ENCODE results near the gene NT5DC4.

NT5DC4 gene

DNA sequence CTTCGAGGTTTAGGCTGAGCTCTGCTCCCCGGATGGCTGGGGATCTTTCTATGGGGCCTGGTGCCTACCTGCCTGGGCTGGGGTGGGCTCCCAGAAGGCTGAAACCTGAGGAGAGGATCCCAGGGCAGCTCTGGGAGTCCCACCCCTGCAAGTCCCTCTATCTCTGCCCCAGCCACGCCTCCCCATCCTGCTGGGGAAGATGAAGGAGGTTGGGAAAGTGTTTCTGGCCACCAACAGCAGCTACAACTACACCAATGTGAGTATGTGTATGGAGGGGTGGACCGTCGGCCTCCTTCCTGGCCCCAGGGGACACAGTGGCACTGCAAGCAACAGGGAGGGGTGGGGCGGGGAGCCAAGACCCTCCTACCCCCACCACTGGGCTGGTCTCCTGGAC lies 2.7 kb downstream of the NT5DC4 start:
- no peak for DNase-seq (ENCODE audit: low spot score)

DNA sequence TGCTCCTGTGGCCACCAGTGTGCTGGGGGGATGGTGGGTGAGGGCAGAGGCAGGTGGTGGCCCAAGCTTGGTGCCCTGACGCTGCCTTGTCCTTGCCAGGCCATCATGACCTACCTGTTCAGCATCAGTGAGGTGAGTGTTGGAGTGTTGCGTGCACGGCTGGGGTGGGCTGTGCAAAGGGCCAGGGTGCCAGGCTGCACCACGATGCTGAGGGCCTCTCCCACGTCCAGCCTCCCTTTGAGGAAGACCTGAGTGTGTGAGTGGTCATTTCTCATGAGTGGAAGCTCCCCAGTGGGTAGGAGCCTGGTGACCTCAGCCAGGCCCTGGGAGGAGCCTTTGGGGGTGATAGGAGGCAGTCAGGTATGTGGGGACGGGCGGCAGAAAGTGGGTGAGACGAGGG lies 3.2 kb downstream of the NT5DC4 start:
- DNase-seq (ENCODE audit: low spot score): no peak

DNA sequence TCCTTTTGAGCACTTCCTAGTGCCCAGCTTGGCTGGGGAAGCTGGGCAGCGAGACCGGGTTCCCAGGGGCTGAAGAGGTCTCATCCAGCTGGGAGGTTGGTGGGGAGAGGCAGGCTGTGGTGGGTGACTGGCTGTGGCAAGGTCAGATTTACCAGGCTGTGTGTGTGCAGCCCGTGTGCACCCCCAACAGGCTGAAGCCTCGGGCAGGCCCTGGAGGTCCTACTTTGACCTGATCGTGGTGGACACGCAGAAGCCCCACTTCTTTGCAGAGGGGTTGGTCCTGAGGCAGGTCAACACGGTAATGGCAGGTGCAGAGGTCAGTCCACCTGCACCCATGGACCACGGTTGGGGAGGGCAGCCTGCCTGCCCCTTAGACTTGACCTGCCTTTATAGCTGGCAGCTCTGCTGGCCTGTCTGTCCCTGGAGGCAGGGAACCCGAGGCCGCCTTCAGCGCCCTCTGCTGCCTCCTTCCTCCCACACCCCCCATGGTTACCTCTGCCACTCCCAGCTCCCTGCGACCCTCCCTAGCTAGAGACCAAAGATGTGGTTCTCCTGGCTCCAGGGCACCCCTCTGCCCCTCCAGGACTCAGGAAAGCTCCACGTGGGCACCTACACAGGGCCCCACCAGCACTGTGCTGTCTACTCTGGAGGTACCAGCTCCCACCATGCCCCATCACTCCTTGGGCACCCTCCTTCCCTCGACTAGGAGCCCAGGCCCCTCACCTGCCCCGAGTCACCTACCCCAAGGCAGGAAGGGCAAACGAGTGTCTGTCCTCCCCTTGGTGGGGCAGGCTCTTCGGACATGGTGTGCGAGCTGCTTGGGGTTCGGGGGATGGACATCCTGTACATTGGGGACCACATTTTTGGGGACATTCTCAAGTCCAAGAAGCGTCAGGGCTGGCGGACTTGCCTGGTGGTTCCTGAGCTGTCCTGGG lies 4.0 kb downstream of the NT5DC4 start:
- no peak for DNase-seq (ENCODE audit: low spot score)

DNA sequence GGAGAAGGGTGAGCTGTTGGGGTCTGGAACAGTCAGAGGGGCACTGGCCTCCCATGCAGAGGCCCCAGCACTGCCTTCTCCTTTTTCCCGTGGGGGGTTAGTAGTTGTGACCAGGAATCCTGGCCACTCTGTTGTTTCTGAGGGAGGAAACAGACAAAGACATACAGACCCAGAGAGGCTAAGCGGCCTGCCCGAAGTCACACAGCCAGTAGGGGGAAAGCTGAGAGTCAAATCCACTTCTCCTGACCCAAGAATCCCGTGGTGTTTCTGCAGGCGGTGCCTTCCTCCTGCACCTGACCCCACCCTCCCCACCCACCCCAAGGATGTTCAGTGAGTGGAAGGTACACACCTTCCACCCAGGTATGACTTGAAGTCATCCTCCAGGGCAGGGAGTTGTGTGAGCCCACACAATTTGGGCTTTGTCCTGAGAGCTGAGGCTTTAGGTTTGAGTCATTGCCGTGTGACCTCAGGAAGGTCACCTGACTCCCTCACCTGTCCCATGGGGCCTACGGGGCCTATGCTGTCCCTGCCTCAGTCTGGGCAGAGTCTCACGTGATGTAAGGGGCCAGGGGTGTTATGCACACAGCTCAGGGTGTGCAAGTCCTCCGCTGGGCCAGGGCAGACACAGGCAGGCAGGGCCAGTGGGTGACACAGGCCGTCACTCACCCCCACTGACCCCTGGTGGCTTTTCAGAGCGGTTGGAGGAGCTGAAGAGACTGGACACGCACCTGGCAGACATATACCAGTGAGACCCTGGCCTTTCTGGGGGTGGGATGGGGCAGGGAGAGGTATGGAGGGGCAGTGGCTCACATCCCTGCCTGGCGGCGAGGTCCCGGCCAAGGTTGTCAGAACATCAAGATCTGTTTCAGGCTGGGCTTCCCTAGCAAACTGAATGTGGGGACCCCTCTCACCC lies 5.0 kb downstream of the NT5DC4 start:
- DNase-seq (ENCODE audit: low spot score): no peak

DNA sequence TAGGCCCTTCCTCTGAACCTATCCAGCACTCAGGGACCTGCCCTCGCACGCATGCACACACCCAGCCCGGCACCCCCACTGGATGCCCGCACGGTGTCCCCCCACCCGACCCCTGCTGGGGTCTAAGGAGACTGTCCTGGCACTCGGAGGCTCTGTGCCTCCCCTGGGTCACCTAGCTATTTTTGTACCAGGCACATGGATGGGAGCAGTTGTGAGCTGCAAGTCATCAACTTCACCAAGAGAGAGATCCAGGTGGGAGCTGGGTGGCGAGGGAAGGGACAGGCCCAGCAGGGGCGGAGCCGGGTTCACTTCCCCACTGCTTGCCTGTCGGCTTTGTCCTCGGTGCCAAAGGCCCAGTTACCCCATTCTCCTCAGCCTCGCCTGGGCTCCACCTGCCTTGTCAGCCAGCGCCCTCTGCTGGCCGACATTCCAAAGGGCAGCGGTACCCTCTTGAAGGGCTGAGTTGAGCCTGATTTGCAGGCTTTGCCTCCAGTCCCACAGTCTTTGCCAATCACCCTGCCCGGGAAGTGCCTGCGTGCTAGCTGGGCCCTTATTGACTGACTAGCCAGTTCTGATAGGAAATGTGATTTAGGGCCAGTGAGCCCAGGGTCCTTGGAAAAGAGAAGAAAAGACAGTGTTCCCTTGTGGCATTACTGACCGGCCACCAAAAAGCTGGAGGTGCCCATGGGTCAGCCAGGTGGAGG lies 5.8 kb downstream of the NT5DC4 start:
- DNase-seq (ENCODE audit: low spot score): peak; percentile 85

DNA sequence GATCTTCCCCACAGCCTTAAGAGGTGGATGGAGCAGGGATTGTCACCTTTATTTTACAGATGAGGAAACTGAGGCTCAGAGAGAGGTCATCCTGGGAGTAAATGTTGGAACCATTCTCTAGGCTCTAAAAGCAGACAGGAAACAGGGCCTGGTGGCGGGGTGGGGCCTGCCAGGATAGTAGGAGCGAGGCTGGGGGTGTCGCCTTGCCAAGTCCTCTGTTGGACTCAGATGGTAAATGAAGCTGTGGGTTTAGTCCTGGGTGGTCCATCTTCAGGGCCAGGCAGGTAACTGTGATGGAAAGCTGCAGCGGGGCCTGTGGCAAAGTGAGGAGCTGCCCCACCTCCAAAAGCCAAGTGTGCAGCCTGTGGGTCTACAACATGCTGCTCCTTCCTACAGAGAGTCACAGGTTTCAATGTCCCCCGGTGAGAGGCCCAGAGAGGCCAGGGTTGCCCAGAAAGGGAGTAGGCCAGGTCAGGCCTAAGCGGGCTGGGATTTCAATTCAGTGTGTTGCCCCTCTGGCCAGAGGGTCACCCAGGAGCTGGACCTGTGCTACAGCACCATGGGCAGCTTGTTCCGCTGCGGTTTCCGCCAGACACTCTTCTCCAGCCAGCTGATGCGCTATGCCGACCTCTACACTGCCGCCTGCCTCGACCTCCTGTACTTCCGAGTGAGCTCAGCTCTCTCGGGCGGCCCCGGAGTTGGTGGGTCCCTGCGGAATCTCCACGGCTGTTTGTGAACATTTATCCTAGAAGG lies 6.6 kb downstream of the NT5DC4 start:
- DNase-seq (ENCODE audit: low spot score): no peak

DNA sequence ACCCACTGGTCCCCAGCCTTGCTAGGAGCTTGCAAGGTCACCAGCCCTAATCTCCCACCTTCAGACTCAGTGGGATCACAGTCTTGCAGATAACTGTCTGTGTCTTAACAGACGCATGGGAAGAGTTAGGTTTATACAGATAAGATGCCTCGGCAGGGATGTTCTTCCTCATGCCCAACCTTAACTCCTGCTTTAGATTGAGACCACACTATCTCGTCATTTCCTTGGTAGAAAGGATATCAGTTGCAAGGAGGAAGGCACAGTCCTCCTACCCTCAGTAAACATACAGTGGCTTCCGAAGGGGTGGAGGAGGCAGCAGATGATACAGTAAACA lies 7.2 kb downstream of the NT5DC4 start:
- DNase-seq (ENCODE audit: low spot score): no peak

DNA sequence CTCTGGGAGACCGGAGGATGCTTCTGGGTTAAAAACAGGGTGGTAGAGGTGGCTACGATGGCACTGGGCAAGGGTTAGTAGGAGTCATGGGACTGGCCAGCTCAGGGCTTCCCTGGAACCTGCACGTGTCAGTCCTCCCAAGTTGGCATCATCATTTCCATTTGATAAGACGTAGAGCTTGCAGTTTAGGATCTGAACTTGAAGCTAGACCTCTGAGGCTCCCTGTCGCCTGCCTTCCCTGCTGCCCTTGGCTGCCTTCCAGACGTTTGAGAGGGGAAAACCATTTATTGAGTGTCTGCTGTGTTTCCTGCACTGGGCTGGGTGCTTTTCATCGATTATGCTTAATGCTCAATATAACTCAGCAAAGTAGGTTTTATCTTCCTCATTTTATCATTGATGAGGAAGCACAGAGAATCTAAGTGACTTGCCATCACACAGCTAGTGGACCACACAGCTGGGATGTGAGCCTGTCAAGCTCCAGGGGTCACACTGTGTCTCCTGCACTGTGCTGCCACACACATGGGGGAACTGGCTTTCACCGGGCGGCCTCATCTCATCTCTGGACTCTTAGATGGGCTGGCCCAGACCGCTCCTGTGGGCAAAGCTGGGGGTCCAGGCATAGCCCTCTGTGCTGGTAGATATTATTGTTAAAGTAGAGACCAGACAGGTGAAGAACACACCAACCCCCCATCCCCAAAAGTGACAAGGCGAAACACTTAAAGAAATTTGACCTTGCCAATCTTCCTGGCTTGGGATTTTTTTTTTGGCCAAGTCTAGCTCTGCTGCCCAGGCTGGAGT lies 7.8 kb downstream of the NT5DC4 start:
- no peak for DNase-seq (ENCODE audit: low spot score)

DNA sequence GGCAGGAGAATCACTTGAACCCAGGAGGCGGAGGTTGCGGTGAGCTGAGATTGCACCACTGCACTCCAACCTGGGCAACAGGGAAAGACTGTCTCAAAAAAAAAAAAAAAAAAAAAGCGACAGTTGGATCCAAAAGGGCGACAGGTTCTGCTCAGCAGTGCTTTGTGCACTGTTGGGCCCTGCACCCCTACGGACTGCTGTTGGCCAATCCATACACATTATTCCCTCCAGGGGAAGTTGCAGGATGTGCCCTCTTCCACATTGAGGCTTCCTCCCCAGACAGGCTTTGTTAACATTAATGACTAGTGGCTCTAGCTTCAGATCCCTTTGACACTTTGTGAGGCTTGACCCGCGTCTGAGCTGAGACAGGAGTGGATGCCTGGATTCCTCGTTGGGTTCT lies 9.4 kb downstream of the NT5DC4 start:
- DNase-seq (ENCODE audit: low spot score): no peak

DNA sequence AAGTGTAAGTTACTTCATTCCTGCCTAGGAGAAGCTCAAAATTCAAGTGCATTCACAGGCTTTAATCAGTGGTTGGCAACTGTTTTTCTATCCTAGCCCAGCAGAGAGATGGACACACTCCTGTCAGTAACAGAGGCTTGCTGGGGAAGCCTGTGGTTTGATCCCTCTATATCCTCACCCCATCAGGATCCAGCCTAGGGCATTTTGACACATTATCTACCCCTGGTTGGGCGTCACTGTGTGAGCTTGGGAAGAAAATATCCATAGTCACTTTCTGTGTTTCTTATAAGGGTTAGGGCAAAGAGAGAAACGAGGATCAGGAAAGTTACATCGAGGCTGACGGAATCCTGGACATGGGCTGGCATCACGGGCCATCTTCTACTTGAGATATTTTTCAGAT lies 10.0 kb downstream of the NT5DC4 start:
- DNase-seq (ENCODE audit: low spot score): no peak

DNA sequence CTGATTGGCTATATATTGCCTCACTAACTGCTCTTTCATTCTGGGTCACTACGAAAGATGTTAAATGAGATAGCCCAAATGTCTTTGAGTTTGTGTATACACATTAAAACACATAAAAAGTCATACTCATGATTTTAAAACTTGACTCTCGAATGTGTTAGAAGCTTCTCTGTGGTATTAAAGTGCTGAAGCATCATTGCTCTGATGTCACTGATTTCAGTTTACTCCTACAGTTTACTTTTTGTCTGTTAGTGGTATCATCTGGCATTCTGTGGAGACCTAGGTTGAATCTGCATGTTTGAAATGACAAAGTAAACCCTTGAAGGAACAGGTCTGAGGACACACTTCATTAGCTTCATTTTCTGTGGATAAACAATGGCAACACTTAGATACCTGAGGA lies 10.7 kb downstream of the NT5DC4 start:
- DNase-seq (ENCODE audit: low spot score): no peak

DNA sequence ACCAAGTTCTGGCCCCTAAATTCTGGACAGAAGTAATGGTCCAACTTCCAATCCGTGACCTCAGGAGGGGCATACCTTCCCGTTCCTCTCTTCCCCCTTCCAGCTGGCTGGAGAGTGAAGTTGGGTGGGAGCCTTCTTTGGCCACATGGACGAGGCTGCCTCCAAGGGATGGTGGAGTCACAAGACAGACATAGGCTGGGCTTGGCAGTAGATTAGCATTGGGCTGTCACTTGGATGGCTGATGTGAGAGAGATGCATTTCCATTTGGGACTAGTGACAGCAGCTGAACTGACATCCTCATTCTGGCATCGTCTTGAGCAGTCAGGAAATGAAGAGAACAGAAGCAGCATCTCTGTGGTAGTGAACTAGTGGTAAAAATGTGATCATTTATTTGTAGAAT lies 12.6 kb downstream of the NT5DC4 start:
- DNase-seq (ENCODE audit: low spot score): no peak

DNA sequence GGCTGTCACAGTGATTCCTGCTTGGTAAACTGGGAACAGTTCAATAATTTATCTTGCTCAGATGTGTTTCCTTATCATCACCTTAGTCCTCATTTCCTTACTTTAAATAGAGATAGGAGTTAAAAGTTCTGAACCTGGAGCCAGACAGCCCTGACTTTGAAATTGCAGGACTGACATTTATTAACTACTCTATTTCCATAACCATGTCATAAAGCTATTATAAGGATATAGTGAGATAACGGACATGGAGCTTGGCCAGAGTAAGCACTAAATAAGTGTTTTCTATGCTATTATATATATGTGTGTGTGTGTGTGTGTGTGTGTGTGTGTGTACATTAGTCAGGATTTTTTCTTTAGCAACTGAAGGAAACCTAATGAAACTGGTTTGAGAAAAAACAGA lies 13.1 kb downstream of the NT5DC4 start:
- DNase-seq (ENCODE audit: low spot score): no peak

DNA sequence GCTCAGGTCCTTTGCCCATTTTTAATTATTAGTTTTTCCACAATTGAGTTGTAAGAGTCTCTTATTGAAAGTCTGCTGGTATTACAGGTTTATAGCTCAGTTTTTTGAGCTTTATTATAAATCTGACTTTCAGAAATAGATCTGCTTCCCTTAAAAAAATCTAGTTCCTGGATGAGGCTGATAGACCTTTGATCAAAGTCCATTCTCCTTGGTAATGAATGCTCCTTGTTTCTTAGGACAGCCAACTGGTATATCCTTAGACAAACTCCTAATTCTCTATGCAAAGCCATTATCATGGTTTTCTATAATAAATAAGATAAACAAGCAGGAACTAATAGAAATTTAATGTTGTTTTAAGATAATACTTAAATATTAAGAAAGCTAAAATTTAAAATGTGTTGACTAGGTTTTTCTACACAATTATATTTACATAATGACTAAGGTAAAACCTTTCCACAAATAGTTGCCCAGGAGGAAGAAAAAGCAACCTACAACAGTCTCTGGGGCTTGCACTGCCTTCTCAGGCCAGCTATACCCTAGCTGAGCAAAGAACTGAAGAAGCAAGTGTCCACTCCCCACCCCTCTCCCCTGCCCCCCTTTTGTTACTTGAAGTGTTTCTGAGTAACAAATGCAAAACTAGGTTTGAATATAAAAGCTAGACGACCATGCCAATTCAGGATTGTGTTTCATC lies 16.9 kb downstream of the NT5DC4 start:
- no peak for DNase-seq (ENCODE audit: low spot score)

DNA sequence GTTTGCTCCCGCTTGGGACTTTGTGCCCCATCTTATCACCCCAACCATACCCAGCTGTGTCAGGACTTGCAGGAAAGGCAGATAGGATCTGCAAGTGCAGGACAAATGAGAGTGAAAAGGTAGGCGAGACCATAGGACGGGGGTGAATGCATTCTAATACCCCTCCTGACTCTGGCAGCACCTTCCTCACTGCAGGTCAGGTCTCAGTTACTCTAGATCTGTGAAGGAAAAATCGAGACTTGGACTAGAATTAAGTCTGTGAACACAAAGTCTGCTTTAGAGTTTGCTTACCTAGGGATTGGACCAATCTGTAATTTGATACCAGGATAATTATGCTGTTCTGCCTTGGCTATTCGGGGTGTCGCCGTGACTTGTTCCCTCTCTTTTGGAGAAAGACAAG lies 19.7 kb downstream of the NT5DC4 start:
- DNase-seq (ENCODE audit: low spot score): no peak

DNA sequence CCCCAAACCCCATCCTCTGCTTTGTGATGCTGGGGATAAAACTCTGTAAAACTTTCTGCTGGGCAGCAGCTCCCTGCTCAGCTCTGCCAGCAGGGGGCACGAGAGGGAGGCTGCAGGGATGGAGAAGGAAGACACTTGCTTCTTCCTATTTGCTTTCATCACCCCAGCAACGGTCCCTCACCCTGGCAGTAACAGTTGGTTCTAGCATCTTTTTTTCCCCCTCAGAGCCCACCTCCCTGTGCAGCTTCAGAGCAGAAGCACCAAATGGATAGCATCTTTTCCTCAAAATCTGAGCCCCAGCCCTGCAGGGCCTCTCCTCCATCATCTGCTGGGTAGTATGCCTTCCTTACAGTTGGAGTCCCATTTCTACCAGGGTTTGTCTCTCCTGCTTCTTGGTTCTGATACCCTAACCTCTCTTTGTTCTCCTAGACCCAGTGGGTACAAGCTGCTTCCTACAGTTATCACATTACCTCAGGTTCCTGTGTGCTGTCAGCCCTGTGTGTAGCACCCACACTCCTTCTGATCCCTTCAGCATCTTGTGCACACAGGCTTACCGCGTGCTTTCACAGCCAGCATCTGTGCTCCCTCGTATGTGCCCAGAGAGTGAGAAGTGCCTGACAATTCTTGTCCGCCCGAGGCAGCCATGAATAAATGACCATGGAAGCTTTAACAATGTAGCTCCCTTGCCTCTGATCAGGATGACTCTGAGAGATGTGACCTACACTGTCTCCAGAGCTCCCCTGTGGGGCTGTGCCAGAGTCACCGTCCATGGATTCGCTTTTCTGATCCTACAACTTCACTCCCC lies 29.1 kb downstream of the NT5DC4 start:
- peak; percentile 79 for DNase-seq (ENCODE audit: low spot score)

DNA sequence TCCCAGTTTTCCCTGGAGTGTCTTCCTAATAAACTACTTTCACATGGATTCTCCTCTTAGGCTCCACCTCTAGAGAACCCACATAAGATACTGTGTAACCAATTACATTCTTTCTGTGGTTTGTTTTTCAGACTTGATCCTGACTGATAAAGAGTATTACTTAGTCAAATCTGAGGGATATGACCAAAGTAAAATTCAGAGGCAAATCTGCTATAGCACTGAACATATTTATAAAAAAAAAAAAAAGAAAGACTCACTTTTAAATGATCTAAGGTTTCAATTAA lies 29.7 kb downstream of the NT5DC4 start:
- DNase-seq (ENCODE audit: low spot score): no peak

DNA sequence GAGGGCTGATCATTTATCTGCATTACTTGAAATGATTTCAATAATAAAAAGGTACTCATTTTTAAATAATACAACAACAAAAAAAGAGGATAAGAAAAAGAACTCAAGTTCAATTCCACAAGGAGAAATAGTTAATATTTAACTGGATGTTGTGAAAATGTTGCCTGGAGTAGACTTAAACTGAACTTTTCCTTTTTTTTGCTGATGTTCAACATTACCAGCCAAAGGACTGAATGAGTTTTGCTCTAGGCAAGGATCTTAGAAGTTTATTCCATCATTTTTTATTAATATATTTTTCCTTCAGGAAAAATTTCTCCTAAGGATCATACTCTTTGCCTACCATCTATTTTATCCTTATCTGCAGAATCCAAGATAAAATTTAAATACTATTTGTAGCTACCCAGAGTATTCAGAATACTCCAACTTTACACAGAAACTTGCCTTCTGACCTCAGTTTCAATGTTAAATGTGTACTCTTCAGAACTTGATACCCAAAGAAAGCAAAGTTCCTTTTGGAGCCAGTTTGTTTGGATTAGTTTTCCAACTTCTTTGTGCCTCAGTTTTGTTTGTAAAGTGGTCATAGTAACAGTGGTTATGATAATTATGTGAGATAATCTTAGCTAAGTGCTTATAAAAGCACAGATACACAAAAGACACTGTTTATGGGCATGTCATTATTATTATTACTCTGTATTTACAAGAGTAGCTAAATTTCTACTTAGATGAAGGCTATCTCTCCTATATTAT lies 30.8 kb downstream of the NT5DC4 start:
- no peak for DNase-seq (ENCODE audit: low spot score)

DNA sequence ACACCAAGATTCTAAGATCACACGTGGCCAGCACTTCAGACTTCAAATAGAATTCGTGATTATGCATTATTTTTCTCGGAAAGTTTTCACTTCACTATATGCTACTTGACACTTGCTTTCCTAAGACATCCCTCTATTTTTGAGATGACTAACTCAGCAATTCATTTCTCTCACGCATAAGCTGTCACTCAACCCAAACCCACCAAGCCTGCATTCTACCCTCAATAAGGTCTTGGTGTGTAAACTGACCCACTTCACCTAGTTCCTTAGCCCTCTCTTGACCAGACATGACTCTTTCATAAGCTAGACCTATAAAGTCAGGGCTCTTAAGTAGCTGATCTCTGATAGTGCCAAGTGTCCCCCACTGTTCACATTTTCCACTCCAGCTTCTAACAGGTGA lies 31.8 kb downstream of the NT5DC4 start:
- no peak for DNase-seq (ENCODE audit: low spot score)
